Hepatocyte (in vitro differentiated cells): ENCODE data around the gene ZFYVE9. TPM values are rescaled to one million over a fixed set of nuclear protein-coding genes. Genes with fewer than 3 reads are reported as not detected.

Experiments
- DNase-seq: peaks from one replicate; pipeline ENCODE4 v3.0.0-alpha.2; 2016; ENCODE audit warnings: low spot score
- H2AFZ ChIP-seq: fragments of 200-600 bp; sonication (generic); 2 replicates; pipeline ENCODE4 v1.6.0; 2016; ENCODE audit warnings: antibody characterized with exemption, mild to moderate bottlenecking
- H3K27ac ChIP-seq: fragments of 200-600 bp; sonication (generic); 2 replicates; pipeline ENCODE4 v1.5.1; 2016; ENCODE audit warnings: mild to moderate bottlenecking
- H3K27me3 ChIP-seq: fragments of 200-600 bp; sonication (generic); 2 replicates; pipeline ENCODE4 v1.6.1; 2016
- H3K36me3 ChIP-seq: fragments of 200-600 bp; sonication (generic); replicated peaks from 2 replicates; pipeline ENCODE4 v1.5.1; 2016; ENCODE audit warnings: low read depth; ENCODE audit not compliant: insufficient read depth
- H3K4me1 ChIP-seq: fragments of 200-600 bp; sonication (generic); 2 replicates; pipeline ENCODE4 v1.5.1; 2016; ENCODE audit warnings: mild to moderate bottlenecking, moderate library complexity; ENCODE audit not compliant: insufficient read depth
- H3K4me2 ChIP-seq: fragments of 200-600 bp; sonication (generic); 2 replicates; pipeline ENCODE4 v1.6.0; 2016
- H3K4me3 ChIP-seq: fragments of 200-600 bp; sonication (generic); 2 replicates; pipeline ENCODE4 v1.5.1; 2016; ENCODE audit warnings: mild to moderate bottlenecking
- H3K79me2 ChIP-seq: fragments of 200-600 bp; sonication (generic); 2 replicates; pipeline ENCODE4 v1.6.0; 2017; ENCODE audit warnings: mild to moderate bottlenecking
- H3K9me2 ChIP-seq: fragments of 200-600 bp; sonication (generic); replicated peaks from 2 replicates; pipeline ENCODE4 v1.6.0; 2017; ENCODE audit warnings: mild to moderate bottlenecking; ENCODE audit not compliant: insufficient read depth
- H3K9me3 ChIP-seq: fragments of 200-600 bp; sonication (generic); 2 replicates; pipeline ENCODE4 v1.5.1; 2016; ENCODE audit warnings: low read depth, mild to moderate bottlenecking
- H4K20me1 ChIP-seq: fragments of 200-600 bp; sonication (generic); 2 replicates; pipeline ENCODE4 v1.6.0; 2016; ENCODE audit warnings: mild to moderate bottlenecking; ENCODE audit not compliant: insufficient read depth, poor library complexity, severe bottlenecking
- EZH2 ChIP-seq: fragments of 200-600 bp; sonication (generic); IDR thresholded peaks from 2 replicates; pipeline ENCODE4 v1.6.1; 2016; ENCODE audit warnings: antibody characterized with exemption, mild to moderate bottlenecking, borderline replicate concordance
- EZH2phosphoT487 ChIP-seq: fragments of 200-600 bp; sonication (generic); IDR thresholded peaks from one replicate; pipeline ENCODE4 v1.6.1; 2018; ENCODE audit warnings: antibody characterized with exemption, mild to moderate bottlenecking, low read depth, moderate library complexity; ENCODE audit not compliant: unreplicated experiment, severe bottlenecking
- WGBS: methylation state at CpG from one replicate; pipeline ENCODE4 v1.1.6; 2016; ENCODE audit warnings: low lambda C conversion rate; ENCODE audit errors: missing lambda C conversion rate; 5-methylcytosine and 5-hydroxymethylcytosine counted together
- polyA plus RNA-seq: library from polyadenylated mRNA; unstranded; fragments of >200 nt; fragmentation: Nextera tagmentation; extraction: Ambion mirVana; gene quantifications from 2 replicates; pipeline ENCODE4 v1.2.1, GENCODE V29; 2016
- total RNA-seq: library from RNA; depleted of rRNA; stranded (reverse); fragments of >200 nt; gene quantifications from 2 replicates; pipeline ENCODE4 v1.2.3, GENCODE V29; 2014
- TF ChIP-seq, protein P1 (sequence below): fragments of 200-600 bp; sonication (generic); IDR thresholded peaks from 2 replicates; pipeline ENCODE4 v1.5.1; 2016; ENCODE audit warnings: antibody characterized with exemption, mild to moderate bottlenecking; ENCODE audit not compliant: poor library complexity

The ZFYVE9 gene
- total and polyA plus RNA-seq, 2 experiments from 2014 or later, result 4.6 to 29.0 TPM

DNA sequence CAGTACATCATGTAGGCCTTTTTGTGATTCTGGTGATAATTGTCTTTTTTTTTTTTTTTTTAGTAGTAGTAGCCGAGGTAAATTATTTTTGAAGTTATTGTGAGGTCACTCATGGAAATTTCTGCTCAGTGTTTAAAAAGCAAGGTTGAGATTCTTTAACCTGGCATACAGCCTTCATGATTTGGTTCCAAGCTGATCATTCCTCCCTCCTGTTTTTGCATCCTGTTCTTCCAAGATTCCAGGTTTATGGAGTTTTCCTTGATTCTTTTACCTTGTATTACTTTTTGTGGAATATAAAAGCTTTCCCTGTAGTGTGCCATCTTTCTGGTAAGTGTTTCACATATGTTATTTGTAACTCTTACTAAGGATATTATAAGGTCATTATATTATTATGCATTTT is 9.1 kb downstream of the ZFYVE9 start:
- no peaks in the 10 kb centered on the region for H3K27me3 ChIP-seq
- no peak for TF ChIP-seq EZH2phosphoT487
- TF ChIP-seq EZH2, result no peak
- TF ChIP-seq, protein P1, sequence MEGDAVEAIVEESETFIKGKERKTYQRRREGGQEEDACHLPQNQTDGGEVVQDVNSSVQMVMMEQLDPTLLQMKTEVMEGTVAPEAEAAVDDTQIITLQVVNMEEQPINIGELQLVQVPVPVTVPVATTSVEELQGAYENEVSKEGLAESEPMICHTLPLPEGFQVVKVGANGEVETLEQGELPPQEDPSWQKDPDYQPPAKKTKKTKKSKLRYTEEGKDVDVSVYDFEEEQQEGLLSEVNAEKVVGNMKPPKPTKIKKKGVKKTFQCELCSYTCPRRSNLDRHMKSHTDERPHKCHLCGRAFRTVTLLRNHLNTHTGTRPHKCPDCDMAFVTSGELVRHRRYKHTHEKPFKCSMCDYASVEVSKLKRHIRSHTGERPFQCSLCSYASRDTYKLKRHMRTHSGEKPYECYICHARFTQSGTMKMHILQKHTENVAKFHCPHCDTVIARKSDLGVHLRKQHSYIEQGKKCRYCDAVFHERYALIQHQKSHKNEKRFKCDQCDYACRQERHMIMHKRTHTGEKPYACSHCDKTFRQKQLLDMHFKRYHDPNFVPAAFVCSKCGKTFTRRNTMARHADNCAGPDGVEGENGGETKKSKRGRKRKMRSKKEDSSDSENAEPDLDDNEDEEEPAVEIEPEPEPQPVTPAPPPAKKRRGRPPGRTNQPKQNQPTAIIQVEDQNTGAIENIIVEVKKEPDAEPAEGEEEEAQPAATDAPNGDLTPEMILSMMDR, result no peak
- H2AFZ ChIP-seq, result no peak overlapping the region
- no peak overlapping the region for H3K27ac ChIP-seq
- H3K36me3 ChIP-seq, result no peaks in the 10 kb centered on the region
- H4K20me1 ChIP-seq, result peaks cover 11% of the 10 kb centered on the region
- DNase-seq, result no peak
- no peak overlapping the region for H3K4me3 ChIP-seq
- no peaks in the 10 kb centered on the region for H3K9me2 ChIP-seq
- H3K4me1 ChIP-seq, result no peaks in the 10 kb centered on the region
- 91% methylated on average over 1 of the region's 1 CpG for WGBS
- no peaks in the 10 kb centered on the region for H3K9me3 ChIP-seq
- no peak overlapping the region for H3K4me2 ChIP-seq
- H3K79me2 ChIP-seq, result peaks cover 95% of the 10 kb centered on the region

DNA sequence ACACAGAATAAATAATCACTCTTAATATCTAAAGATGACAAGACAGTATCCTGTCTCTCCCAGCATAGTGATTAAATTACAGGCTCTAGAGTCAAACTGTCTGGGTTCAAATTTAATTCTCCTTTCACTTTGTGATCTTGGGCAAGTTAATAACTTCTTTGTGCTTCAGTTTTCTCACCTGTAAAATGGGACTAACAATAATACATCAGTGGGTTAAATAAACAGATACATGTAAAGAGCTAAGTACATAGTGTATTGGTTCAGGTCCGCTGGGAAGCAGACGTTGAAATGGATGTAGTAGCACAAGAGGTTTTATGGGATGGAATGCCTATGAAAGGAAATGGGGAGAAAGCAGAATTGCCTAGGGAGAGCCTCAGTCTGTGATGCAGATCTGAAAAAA is 10.7 kb downstream of the ZFYVE9 start:
- no peak overlapping the region for H3K4me2 ChIP-seq
- no peak overlapping the region for H3K4me3 ChIP-seq
- no peaks in the 10 kb centered on the region for H3K4me1 ChIP-seq
- WGBS, result 92% methylated on average over 2 of the region's 2 CpGs
- H4K20me1 ChIP-seq, result peaks cover 11% of the 10 kb centered on the region
- no peak overlapping the region for H2AFZ ChIP-seq
- DNase-seq, result no peak
- no peaks in the 10 kb centered on the region for H3K36me3 ChIP-seq
- TF ChIP-seq, protein P1, result no peak
- TF ChIP-seq EZH2phosphoT487 (no peak), EZH2 (no peak)
- no peaks in the 10 kb centered on the region for H3K9me2 ChIP-seq
- H3K9me3 ChIP-seq, result no peaks in the 10 kb centered on the region
- no peak overlapping the region for H3K27ac ChIP-seq
- peaks cover 92% of the 10 kb centered on the region for H3K79me2 ChIP-seq
- no peaks in the 10 kb centered on the region for H3K27me3 ChIP-seq

- no peaks in the 10 kb centered on the region for H3K9me3 ChIP-seq
- peaks cover 91% of the 10 kb centered on the region for H3K79me2 ChIP-seq
Measured at GRCh38 chr1:52153010-52153409, 11.1 kb downstream of the ZFYVE9 start.

GRCh38 chr1:52153898-52154297 is 12.0 kb downstream of the ZFYVE9 start:
- no peak overlapping the region for H3K4me2 ChIP-seq
- H4K20me1 ChIP-seq, result peaks cover 11% of the 10 kb centered on the region
- H3K4me1 ChIP-seq, result no peaks in the 10 kb centered on the region
- TF ChIP-seq EZH2 (no peak), EZH2phosphoT487 (no peak)
- TF ChIP-seq, protein P1, result no peak
- no peak overlapping the region for H3K4me3 ChIP-seq
- H3K9me2 ChIP-seq, result no peaks in the 10 kb centered on the region
- DNase-seq, result no peak
- no peaks in the 10 kb centered on the region for H3K36me3 ChIP-seq
- no peak overlapping the region for H2AFZ ChIP-seq
- H3K79me2 ChIP-seq, result peaks cover 82% of the 10 kb centered on the region
- no peaks in the 10 kb centered on the region for H3K27me3 ChIP-seq
- no peaks in the 10 kb centered on the region for H3K9me3 ChIP-seq
- H3K27ac ChIP-seq, result no peak overlapping the region

More at GRCh38 chr1:52153010-52153409, 11.1 kb downstream of the ZFYVE9 start:
- TF ChIP-seq EZH2phosphoT487 (no peak), EZH2 (no peak)
- TF ChIP-seq, protein P1, result no peak
- Histone ChIP-seq H3K36me3 (no peaks in the 10 kb centered on the region), H2AFZ (no peak overlapping the region), H3K27ac (no peak overlapping the region), H3K9me2 (no peaks in the 10 kb centered on the region), H3K4me2 (no peak overlapping the region), H3K4me1 (no peaks in the 10 kb centered on the region), H3K4me3 (no peak overlapping the region), H4K20me1 (peaks cover 11% of the 10 kb centered on the region), H3K27me3 (no peaks in the 10 kb centered on the region)
- DNase-seq, result no peak
